HFFc6 (cell line): Measurements from ENCODE around the gene LRG1. TPM values are rescaled to one million over a fixed set of nuclear protein-coding genes. Genes with fewer than 3 reads are reported as not detected.

Experiments
- DNase-seq: peaks from one replicate; pipeline ENCODE4 v3.0.0-alpha.2; 2018
- H3K27ac Mint-ChIP-seq: 2 replicates; pipeline ENCODE4 v1.8.0; 2020; ENCODE audit warnings: mild to moderate bottlenecking, mixed read lengths
- H3K27me3 Mint-ChIP-seq: 2 replicates; pipeline ENCODE4 v1.8.0; 2021; ENCODE audit warnings: mild to moderate bottlenecking, moderate library complexity, mixed read lengths; ENCODE audit not compliant: insufficient read depth
- H3K36me3 Mint-ChIP-seq: 2 replicates; pipeline ENCODE4 v1.8.0; 2021; ENCODE audit warnings: low read depth, mixed read lengths
- H3K4me1 Mint-ChIP-seq: 2 replicates; pipeline ENCODE4 v1.8.0; 2020; ENCODE audit warnings: low read depth, mixed read lengths
- H3K4me3 Mint-ChIP-seq: 2 replicates; pipeline ENCODE4 v1.8.0; 2020; ENCODE audit warnings: mild to moderate bottlenecking, moderate library complexity, mixed read lengths
- H3K9me3 Mint-ChIP-seq: 2 replicates; pipeline ENCODE4 v1.8.0; 2020; ENCODE audit warnings: mild to moderate bottlenecking, mixed read lengths
- total RNA-seq, 6 experiments: library from RNA; stranded (reverse); fragmentation: NEBNext Ultra II Directional; extraction: Animal tissue kit (Norgen Biotek cat#: 25700); gene quantifications; 2 replicates in 1 of 6; 3 replicates in 5 of 6; pipeline ENCODE4 v1.2.3, GENCODE V29; 2021
- TF ChIP-seq, protein P1 (sequence below): fragments of 200-600 bp; sonication (generic); IDR thresholded peaks from 2 replicates; pipeline ENCODE4 v1.5.0; 2021; ENCODE audit warnings: antibody characterized with exemption, mild to moderate bottlenecking

The LRG1 gene
- total RNA-seq, 6 experiments from 2014 or later, result not detected

DNA sequence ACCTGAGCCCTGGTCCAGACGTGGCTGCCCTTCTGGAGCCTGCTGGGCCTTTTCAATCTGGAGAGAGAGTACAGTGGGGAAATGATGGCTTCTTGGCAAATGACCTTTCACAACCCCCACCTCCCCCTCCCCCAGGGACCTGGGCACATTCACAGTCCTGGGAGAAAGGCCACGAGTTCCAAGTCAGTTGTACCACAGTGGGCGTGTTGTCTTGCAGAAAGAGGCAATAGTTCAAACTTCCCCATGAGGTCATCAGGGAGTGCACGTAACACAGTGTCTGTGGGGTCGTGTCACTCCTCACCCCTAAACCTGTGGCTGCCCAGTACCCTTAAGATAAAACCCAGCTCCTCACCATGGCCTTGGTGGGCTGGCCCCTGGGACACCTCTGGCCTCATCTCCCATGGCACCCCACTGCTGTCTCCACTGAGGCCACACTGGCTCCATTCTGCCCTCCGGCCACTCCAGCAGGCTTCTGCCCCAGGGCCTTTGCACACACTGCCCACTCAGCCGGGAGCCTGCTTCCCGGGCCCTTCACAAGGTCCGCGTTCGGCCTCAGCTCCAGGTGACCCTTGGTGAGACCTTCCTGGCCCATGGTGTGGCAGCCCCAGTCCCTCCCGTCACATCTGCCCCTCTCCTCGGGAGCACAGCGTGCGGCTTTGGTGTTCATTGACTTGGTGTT, 34.8 kb downstream of the LRG1 start:
- no peak for DNase-seq
- TF ChIP-seq, protein P1, sequence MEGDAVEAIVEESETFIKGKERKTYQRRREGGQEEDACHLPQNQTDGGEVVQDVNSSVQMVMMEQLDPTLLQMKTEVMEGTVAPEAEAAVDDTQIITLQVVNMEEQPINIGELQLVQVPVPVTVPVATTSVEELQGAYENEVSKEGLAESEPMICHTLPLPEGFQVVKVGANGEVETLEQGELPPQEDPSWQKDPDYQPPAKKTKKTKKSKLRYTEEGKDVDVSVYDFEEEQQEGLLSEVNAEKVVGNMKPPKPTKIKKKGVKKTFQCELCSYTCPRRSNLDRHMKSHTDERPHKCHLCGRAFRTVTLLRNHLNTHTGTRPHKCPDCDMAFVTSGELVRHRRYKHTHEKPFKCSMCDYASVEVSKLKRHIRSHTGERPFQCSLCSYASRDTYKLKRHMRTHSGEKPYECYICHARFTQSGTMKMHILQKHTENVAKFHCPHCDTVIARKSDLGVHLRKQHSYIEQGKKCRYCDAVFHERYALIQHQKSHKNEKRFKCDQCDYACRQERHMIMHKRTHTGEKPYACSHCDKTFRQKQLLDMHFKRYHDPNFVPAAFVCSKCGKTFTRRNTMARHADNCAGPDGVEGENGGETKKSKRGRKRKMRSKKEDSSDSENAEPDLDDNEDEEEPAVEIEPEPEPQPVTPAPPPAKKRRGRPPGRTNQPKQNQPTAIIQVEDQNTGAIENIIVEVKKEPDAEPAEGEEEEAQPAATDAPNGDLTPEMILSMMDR, result no peak
- peaks cover 11% of the 10 kb centered on the region for H3K36me3 Mint-ChIP-seq
- H3K4me3 Mint-ChIP-seq, result no peak overlapping the region
- H3K27me3 Mint-ChIP-seq, result peaks cover 8% of the 10 kb centered on the region
- no peak overlapping the region for H3K27ac Mint-ChIP-seq
- H3K4me1 Mint-ChIP-seq, result peaks cover 11% of the 10 kb centered on the region
- H3K9me3 Mint-ChIP-seq, result no peaks in the 10 kb centered on the region

DNA sequence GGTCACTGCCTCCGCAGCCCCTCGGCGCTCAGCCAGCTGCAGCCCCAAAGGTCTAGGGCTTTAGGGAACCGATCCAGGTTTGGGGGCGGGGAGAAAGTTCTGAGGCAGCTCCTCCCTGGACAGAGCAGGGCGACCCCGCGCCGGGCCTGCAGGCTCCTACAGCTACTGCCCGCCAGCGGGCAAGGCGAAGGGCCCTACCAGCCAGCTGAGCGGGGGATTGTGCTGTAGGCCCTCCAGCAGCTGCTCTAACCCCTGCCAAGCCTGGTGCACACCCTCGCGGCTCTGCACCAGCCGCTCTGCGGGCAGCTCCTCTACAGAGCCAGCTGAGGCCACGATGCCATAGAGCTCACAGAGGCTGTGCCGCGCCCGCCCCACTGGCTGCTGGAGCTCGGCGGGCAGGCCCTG, 35.5 kb downstream of the LRG1 start:
- no peak for DNase-seq
- peaks cover 9% of the 10 kb centered on the region for H3K27me3 Mint-ChIP-seq

DNA sequence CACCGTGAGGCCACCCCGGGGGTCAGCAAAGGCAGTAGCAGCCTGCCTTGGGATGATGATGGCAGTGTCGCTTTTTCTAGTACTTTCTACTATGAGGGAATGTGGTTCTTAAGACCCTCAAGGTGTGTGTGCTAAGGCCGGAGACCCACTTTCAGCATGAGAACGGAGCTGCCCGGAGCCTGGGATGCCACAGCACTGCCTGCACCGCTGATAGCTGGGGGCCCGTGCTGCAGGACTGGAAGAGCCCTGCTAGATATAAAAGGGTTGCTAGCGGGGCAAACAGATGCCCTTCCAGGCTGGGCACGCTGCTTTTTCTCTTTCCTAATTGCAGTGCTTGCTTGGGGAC, 36.0 kb downstream of the LRG1 start:
- Mint-ChIP-seq H3K9me3 (no peaks in the 10 kb centered on the region), H3K4me3 (no peak overlapping the region), H3K27ac (no peak overlapping the region), H3K36me3 (peaks cover 11% of the 10 kb centered on the region), H3K27me3 (peaks cover 9% of the 10 kb centered on the region), H3K4me1 (peaks cover 11% of the 10 kb centered on the region)
- TF ChIP-seq, protein P1, result no peak
- DNase-seq, result no peak

More for the DNA sequence above, 35.5 kb downstream of the LRG1 start:
- H3K4me3 Mint-ChIP-seq, result no peak overlapping the region
- peaks cover 11% of the 10 kb centered on the region for H3K4me1 Mint-ChIP-seq
- no peaks in the 10 kb centered on the region for H3K9me3 Mint-ChIP-seq
- H3K36me3 Mint-ChIP-seq, result peaks cover 11% of the 10 kb centered on the region
- no peak overlapping the region for H3K27ac Mint-ChIP-seq
- TF ChIP-seq, protein P1, result no peak

DNA sequence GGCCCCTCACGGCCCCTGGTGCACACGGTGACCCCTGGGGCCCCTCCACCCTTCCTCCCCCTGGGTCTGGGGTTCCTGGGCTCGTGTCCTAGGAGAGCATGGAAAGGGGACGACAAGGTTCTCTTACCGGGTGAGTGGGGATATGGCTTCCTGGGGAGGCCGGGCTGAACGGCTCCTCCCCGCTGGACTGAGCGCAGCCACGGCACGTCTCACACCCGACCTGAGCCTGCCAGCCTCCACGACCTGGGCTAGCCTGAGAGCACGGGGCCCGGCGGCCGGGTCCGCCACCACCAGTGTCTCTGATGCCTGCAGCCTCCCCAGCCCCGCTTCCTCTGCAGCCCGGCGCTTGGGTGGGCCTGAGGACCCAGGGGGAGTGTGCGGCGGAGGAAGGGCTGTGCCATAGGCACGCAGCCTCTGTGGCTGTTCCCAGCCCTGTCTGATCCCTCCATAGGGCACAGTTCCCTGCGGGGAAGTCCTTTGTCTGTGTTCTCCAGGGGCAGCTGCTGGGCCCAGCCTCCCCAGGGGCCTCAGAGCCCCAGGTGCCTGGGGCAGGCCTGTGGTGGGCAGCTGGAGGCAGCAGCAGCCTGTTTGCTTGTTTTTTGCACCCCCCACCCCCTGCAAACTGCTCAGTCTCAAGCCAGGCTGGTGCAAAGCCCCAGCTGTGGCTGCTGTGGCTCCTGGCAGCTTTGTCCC, 36.6 kb downstream of the LRG1 start:
- Mint-ChIP-seq H3K27me3 (peaks cover 7% of the 10 kb centered on the region), H3K4me3 (no peak overlapping the region), H3K36me3 (peaks cover 11% of the 10 kb centered on the region), H3K9me3 (no peaks in the 10 kb centered on the region), H3K27ac (no peak overlapping the region), H3K4me1 (peaks cover 11% of the 10 kb centered on the region)
- DNase-seq, result no peak
- TF ChIP-seq, protein P1, result no peak

DNA sequence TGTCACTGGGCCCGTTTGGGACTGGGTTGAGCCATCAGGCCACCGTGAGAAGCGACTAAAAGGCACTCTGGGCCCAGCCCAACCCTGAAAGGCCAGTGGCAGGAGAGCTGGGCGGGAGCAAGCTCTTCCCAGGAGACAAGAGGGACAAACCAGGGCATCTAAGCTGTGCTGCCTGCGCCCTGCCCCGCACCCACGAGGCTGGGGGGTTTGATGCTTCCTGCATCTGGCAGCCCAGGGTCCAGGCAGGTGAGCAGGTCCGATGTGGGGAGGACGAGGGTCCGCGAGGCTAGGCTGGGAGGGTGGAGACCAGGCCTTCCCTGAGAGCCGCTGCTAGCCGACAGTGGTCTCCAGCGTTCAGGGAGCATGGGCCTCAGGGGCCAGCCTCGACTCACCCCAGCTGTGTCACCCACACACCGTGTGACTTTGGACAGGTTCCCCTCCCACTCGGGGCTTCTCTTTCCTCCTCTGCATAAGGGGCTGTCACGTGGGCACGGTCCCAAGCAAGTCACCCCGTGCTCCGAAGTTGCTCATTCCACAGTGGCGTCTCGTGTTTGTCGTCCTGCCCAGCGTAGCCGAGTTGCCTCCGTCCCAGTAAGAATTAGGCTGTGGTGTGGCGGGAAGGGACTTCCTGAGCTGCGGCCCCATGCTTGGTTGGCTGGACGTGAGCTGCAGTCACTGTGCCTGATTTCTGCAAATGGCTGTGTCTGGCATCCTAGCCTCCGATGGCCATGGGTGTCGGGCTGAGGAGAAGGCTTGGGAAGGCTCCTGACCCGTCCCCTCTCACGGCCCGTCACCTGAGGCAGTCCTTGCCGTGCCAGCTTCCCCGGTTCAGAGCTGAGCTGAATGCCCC, 37.3 kb downstream of the LRG1 start:
- H3K4me3 Mint-ChIP-seq, result no peak overlapping the region
- peaks cover 11% of the 10 kb centered on the region for H3K4me1 Mint-ChIP-seq
- no peak overlapping the region for H3K27ac Mint-ChIP-seq
- TF ChIP-seq, protein P1, result no peak
- peaks cover 11% of the 10 kb centered on the region for H3K36me3 Mint-ChIP-seq
- no peaks in the 10 kb centered on the region for H3K9me3 Mint-ChIP-seq
- peaks cover 7% of the 10 kb centered on the region for H3K27me3 Mint-ChIP-seq
- no peak for DNase-seq
